HEK293 (cell line): ENCODE data around the gene PRODH2.

ENCODE experiments used
- CTCF ChIA-PET: fragments of 350-600 bp; formaldehyde crosslinking; extraction: SDS; loops from one replicate; lab custom pipeline; 2021; ENCODE audit warnings: antibody characterized with exemption; lab: Yijun Ruan, JAX
- POLR2A ChIA-PET: fragments of 300-600 bp; formaldehyde crosslinking; extraction: SDS; loops from one replicate; lab custom pipeline; 2020; ENCODE audit warnings: antibody characterized with exemption, inconsistent platforms; lab: Yijun Ruan, JAX
- H3K27ac ChIP-seq: fragments of 200-500 bp; sonication (Bioruptor generic); 2 replicates; pipeline ENCODE4 v1.5.1; 2014; ENCODE audit warnings: low read depth, low read length, control low read depth, inconsistent platforms; ENCODE audit errors: extremely low read depth
- H3K36me3 ChIP-seq, 2 experiments: fragments of 200-500 bp in 1 of 2; sonication (Bioruptor generic) in 1 of 2; 1 replicate in 1 of 2; 2 replicates in 1 of 2; pipeline ENCODE4 v1.5.1; 2014 to 2017; ENCODE audit warnings: inconsistent platforms in 2 of 2, low read length in 2 of 2; ENCODE audit not compliant: control insufficient read depth in 2 of 2, insufficient read depth in 1 of 2
- H3K4me1 ChIP-seq: fragments of 200-500 bp; sonication (Bioruptor generic); 2 replicates; pipeline ENCODE4 v1.5.1; 2014; ENCODE audit warnings: mild to moderate bottlenecking, low read length, inconsistent platforms; ENCODE audit not compliant: control insufficient read depth, insufficient read depth
- H3K4me3 ChIP-seq: 2 replicates; pipeline ENCODE4 v1.5.1; 2011; ENCODE audit warnings: low read depth, mild to moderate bottlenecking, control low read depth, low read length, moderate library complexity
- H3K9me3 ChIP-seq: fragments of 200-500 bp; sonication (Bioruptor generic); 2 replicates; pipeline ENCODE4 v1.5.1; 2014; ENCODE audit warnings: low read depth, low read length, inconsistent platforms; ENCODE audit not compliant: control insufficient read depth, insufficient read depth
- EGR2 ChIP-seq: fragments of 450-650 bp; formaldehyde crosslinking; IDR thresholded peaks from 2 replicates; pipeline ENCODE4 v1.5.1; 2016; ENCODE audit warnings: low read depth, missing biosample characterization, missing genetic modification characterization
- KLF10 ChIP-seq: fragments of 450-650 bp; IDR thresholded peaks from 2 replicates; pipeline ENCODE4 v1.5.1; 2018; ENCODE audit warnings: missing biosample characterization, mild to moderate bottlenecking, missing genetic modification characterization
- MEIS1 ChIP-seq: sonication (generic); formaldehyde crosslinking; IDR thresholded peaks from 2 replicates; pipeline ENCODE4 v1.8.1; 2022; ENCODE audit warnings: missing genetic modification reagents, mild to moderate bottlenecking, borderline replicate concordance
- SCRT2 ChIP-seq: fragments of 450-650 bp; formaldehyde crosslinking; IDR thresholded peaks from 2 replicates; pipeline ENCODE4 v1.5.1; 2016; ENCODE audit warnings: missing biosample characterization, missing genetic modification characterization
- WT1 ChIP-seq: fragments of 450-650 bp; formaldehyde crosslinking; IDR thresholded peaks from 2 replicates; pipeline ENCODE4 v1.5.1; 2016; ENCODE audit warnings: missing biosample characterization, missing genetic modification characterization
- ZNF112 ChIP-seq: fragments of 450-650 bp; formaldehyde crosslinking; IDR thresholded peaks from 2 replicates; pipeline ENCODE4 v1.5.0; 2017; ENCODE audit warnings: missing biosample characterization, missing genetic modification characterization
- ZNF121 ChIP-seq: fragments of 450-650 bp; formaldehyde crosslinking; IDR thresholded peaks from 2 replicates; pipeline ENCODE4 v1.5.1; 2016; ENCODE audit warnings: missing biosample characterization, missing genetic modification characterization
- ZNF132 ChIP-seq: fragments of 450-650 bp; formaldehyde crosslinking; IDR thresholded peaks from 2 replicates; pipeline ENCODE4 v1.5.1; 2017; ENCODE audit warnings: missing biosample characterization, missing genetic modification characterization, borderline replicate concordance
- ZNF157 ChIP-seq: fragments of 450-650 bp; formaldehyde crosslinking; IDR thresholded peaks from 2 replicates; pipeline ENCODE4 v1.5.1; 2016; ENCODE audit warnings: missing biosample characterization, missing genetic modification characterization
- ZNF521 ChIP-seq: fragments of 450-650 bp; formaldehyde crosslinking; IDR thresholded peaks from 2 replicates; pipeline ENCODE4 v1.5.1; 2017; ENCODE audit warnings: missing biosample characterization, mild to moderate bottlenecking, missing genetic modification characterization
- ZNF571 ChIP-seq: fragments of 450-650 bp; formaldehyde crosslinking; IDR thresholded peaks from 2 replicates; pipeline ENCODE4 v1.5.0; 2017; ENCODE audit warnings: missing biosample characterization, missing genetic modification characterization
- ZNF623 ChIP-seq: fragments of 450-650 bp; formaldehyde crosslinking; IDR thresholded peaks from 2 replicates; pipeline ENCODE4 v1.5.1; 2016; ENCODE audit warnings: missing biosample characterization, missing genetic modification characterization
- ZNF677 ChIP-seq: fragments of 450-650 bp; IDR thresholded peaks from 2 replicates; pipeline ENCODE4 v1.5.0; 2018; ENCODE audit warnings: missing biosample characterization, mild to moderate bottlenecking, missing genetic modification characterization, moderate library complexity
- ZNF768 ChIP-seq: fragments of 450-650 bp; formaldehyde crosslinking; IDR thresholded peaks from 2 replicates; pipeline ENCODE4 v1.5.1; 2018; ENCODE audit warnings: missing biosample characterization, mild to moderate bottlenecking, missing genetic modification characterization
- TF ChIP-seq, protein P1 (sequence below): fragments of 450-650 bp; formaldehyde crosslinking; IDR thresholded peaks from 2 replicates; pipeline ENCODE4 v1.5.1; 2016; ENCODE audit warnings: missing biosample characterization, missing genetic modification characterization
- TF ChIP-seq, protein P2 (sequence below): fragments of 450-650 bp; formaldehyde crosslinking; IDR thresholded peaks from 2 replicates; pipeline ENCODE4 v1.5.1; 2016; ENCODE audit warnings: missing biosample characterization, missing genetic modification characterization
- TF ChIP-seq, protein P3 (sequence below): fragments of 450-650 bp; formaldehyde crosslinking; IDR thresholded peaks from 2 replicates; pipeline ENCODE4 v1.5.1; 2016; ENCODE audit warnings: missing biosample characterization, missing genetic modification characterization
- TF ChIP-seq, protein P4 (sequence below): fragments of 450-650 bp; formaldehyde crosslinking; optimal IDR thresholded peaks from 2 replicates; pipeline ENCODE3; 2016; ENCODE audit warnings: missing biosample characterization, mild to moderate bottlenecking, missing genetic modification characterization
- TF ChIP-seq, protein P5 (sequence below): fragments of 450-650 bp; formaldehyde crosslinking; IDR thresholded peaks from 2 replicates; pipeline ENCODE4 v1.5.1; 2017; ENCODE audit warnings: missing biosample characterization, mild to moderate bottlenecking, missing genetic modification characterization, moderate library complexity

PRODH2 gene

DNA sequence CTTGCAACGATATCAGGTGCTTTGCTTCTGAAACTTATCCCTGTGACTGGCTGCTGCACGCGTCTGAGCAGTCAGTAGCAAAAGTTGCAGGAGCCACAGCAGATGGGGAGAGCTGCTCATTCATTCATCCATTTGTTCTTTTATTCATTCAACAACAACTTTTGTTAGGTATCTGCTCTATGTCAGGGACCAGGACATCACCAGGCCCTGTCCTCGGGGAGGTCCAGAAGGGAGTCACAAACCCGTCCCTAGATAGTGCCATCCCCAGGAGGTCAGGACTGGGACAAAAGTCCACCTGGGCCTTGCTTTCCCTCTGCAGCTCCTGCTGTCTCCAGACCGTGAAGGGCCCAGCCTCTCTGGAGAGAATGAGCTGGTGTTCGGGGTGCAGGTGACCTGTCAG lies 34.7 kb downstream of the PRODH2 start:
- Histone ChIP-seq H3K36me3 (peaks cover 32 to 38% of the 10 kb centered on the region in 2 experiments), H3K27ac (no peak overlapping the region), H3K4me1 (peaks cover 17% of the 10 kb centered on the region), H3K4me3 (no peak overlapping the region), H3K9me3 (no peaks in the 10 kb centered on the region)
- ChIA-PET POLR2A (interaction anchor here (1.1 to 2.1 kb wide), 3 partner anchors 30 to 37 kb away, joined by 7 to 10 read pairs (median 7); partner anchors contain the start of genes LIN37, PSENEN and U2AF1L4), CTCF (interaction anchor here (0.6 to 2.6 kb wide), 6 partner anchors 13 to 423 kb away, joined by 3 to 8 read pairs (median 3); no protein-coding TSS in a partner anchor)
- no peak for TF ChIP-seq SCRT2 (tag by site-specific recombination)
- TF ChIP-seq ZNF121 (tag by site-specific recombination): no peak
- TF ChIP-seq WT1: no peak
- TF ChIP-seq, protein P1, sequence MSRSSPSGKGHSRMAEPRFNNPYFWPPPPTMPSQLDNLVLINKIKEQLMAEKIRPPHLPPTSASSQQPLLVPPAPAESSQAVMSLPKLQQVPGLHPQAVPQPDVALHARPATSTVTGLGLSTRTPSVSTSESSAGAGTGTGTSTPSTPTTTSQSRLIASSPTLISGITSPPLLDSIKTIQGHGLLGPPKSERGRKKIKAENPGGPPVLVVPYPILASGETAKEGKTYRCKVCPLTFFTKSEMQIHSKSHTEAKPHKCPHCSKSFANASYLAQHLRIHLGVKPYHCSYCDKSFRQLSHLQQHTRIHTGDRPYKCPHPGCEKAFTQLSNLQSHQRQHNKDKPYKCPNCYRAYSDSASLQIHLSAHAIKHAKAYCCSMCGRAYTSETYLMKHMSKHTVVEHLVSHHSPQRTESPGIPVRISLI (tag by site-specific recombination): no peak
- no peak for TF ChIP-seq ZNF132 (tag by site-specific recombination)
- TF ChIP-seq, protein P2, sequence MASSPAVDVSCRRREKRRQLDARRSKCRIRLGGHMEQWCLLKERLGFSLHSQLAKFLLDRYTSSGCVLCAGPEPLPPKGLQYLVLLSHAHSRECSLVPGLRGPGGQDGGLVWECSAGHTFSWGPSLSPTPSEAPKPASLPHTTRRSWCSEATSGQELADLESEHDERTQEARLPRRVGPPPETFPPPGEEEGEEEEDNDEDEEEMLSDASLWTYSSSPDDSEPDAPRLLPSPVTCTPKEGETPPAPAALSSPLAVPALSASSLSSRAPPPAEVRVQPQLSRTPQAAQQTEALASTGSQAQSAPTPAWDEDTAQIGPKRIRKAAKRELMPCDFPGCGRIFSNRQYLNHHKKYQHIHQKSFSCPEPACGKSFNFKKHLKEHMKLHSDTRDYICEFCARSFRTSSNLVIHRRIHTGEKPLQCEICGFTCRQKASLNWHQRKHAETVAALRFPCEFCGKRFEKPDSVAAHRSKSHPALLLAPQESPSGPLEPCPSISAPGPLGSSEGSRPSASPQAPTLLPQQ (tag by site-specific recombination): no peak
- TF ChIP-seq ZNF768 (tag by site-specific recombination): no peak
- TF ChIP-seq ZNF677: no peak
- no peak for TF ChIP-seq ZNF521
- no peak for TF ChIP-seq KLF10 (tag by site-specific recombination)
- TF ChIP-seq, protein P3, sequence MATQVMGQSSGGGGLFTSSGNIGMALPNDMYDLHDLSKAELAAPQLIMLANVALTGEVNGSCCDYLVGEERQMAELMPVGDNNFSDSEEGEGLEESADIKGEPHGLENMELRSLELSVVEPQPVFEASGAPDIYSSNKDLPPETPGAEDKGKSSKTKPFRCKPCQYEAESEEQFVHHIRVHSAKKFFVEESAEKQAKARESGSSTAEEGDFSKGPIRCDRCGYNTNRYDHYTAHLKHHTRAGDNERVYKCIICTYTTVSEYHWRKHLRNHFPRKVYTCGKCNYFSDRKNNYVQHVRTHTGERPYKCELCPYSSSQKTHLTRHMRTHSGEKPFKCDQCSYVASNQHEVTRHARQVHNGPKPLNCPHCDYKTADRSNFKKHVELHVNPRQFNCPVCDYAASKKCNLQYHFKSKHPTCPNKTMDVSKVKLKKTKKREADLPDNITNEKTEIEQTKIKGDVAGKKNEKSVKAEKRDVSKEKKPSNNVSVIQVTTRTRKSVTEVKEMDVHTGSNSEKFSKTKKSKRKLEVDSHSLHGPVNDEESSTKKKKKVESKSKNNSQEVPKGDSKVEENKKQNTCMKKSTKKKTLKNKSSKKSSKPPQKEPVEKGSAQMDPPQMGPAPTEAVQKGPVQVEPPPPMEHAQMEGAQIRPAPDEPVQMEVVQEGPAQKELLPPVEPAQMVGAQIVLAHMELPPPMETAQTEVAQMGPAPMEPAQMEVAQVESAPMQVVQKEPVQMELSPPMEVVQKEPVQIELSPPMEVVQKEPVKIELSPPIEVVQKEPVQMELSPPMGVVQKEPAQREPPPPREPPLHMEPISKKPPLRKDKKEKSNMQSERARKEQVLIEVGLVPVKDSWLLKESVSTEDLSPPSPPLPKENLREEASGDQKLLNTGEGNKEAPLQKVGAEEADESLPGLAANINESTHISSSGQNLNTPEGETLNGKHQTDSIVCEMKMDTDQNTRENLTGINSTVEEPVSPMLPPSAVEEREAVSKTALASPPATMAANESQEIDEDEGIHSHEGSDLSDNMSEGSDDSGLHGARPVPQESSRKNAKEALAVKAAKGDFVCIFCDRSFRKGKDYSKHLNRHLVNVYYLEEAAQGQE: no peak
- no peak for TF ChIP-seq MEIS1
- no peak for TF ChIP-seq ZNF157 (tag by site-specific recombination)
- TF ChIP-seq ZNF623: no peak
- no peak for TF ChIP-seq EGR2 (tag by site-specific recombination)
- TF ChIP-seq, protein P4, sequence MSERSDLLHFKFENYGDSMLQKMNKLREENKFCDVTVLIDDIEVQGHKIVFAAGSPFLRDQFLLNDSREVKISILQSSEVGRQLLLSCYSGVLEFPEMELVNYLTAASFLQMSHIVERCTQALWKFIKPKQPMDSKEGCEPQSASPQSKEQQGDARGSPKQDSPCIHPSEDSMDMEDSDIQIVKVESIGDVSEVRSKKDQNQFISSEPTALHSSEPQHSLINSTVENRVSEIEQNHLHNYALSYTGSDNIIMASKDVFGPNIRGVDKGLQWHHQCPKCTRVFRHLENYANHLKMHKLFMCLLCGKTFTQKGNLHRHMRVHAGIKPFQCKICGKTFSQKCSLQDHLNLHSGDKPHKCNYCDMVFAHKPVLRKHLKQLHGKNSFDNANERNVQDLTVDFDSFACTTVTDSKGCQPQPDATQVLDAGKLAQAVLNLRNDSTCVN (tag by site-specific recombination): no peak
- TF ChIP-seq ZNF112 (tag by site-specific recombination): no peak
- TF ChIP-seq, protein P5, sequence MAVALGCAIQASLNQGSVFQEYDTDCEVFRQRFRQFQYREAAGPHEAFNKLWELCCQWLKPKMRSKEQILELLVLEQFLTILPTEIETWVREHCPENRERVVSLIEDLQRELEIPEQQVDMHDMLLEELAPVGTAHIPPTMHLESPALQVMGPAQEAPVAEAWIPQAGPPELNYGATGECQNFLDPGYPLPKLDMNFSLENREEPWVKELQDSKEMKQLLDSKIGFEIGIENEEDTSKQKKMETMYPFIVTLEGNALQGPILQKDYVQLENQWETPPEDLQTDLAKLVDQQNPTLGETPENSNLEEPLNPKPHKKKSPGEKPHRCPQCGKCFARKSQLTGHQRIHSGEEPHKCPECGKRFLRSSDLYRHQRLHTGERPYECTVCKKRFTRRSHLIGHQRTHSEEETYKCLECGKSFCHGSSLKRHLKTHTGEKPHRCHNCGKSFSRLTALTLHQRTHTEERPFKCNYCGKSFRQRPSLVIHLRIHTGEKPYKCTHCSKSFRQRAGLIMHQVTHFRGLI (tag by site-specific recombination): no peak
- no peak for TF ChIP-seq ZNF571 (tag by site-specific recombination)
